ENCODE measurements around the gene KRTDAP.

- TF ChIP-seq POLR2A (IDR thresholded peaks at IDR 0.05; ENCODE audit: low read length) (no peak), GATA1 (IDR thresholded peaks at IDR 0.05; ENCODE audit: low read depth, low read length) (no peak)
Measured at GRCh38 chr19:35507561-35507960, 17.3 kb upstream of the KRTDAP start.

All from erythroblast (primary cell).